Measurements from ENCODE around the gene PLCL2.

- TF ChIP-seq CTCF (conservative IDR thresholded peaks at IDR 0.05; ENCODE audit: low read depth, low read length) (no peak), EZH2 (IDR thresholded peaks at IDR 0.05; ENCODE audit: borderline replicate concordance, low read depth, low read length, poor library complexity, severe bottlenecking) (no peak)
These were observed 21.9 kb downstream of the PLCL2 start for GRCh38 chr3:16906682-16907081.
